ENCODE measurements around the gene KRT33B. TPM values are rescaled to one million over a fixed set of nuclear protein-coding genes. Genes with fewer than 3 reads are reported as not detected.

The KRT33B gene
- total and polyA plus RNA-seq, 3 donors from 2014 or later: 0.25 TPM; not detected in 2

DNA sequence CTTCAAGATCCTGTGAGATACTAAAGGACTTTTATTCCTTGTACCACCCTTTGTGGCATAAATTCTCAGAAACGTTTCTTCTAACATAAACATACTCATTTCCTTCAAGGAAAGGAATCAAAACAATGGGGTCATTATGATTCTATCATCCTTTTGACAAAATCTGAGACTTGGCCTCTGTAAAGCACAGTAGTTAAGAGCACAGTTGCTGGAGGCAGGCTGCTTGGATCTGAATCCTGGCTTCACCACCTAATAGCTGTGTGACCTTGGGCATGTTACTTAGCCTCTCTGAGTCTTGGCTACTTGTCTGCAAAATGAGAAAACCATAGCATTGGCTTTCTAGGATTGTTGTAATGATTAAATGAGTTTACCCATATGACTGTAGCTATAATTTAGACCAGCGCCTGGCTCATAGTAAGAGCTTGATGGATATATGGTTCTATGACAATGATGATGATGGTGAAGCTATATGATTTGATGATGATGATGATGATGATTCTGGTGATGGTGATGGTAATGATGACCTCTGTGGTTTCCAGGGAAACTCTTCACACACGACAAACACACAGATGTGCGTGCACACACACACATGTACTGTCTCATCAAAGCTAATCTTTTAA, 33.9 kb upstream of the KRT33B start:
- no peaks in the 10 kb centered on the region for H3K4me1 ChIP-seq
- TF ChIP-seq, protein P1, sequence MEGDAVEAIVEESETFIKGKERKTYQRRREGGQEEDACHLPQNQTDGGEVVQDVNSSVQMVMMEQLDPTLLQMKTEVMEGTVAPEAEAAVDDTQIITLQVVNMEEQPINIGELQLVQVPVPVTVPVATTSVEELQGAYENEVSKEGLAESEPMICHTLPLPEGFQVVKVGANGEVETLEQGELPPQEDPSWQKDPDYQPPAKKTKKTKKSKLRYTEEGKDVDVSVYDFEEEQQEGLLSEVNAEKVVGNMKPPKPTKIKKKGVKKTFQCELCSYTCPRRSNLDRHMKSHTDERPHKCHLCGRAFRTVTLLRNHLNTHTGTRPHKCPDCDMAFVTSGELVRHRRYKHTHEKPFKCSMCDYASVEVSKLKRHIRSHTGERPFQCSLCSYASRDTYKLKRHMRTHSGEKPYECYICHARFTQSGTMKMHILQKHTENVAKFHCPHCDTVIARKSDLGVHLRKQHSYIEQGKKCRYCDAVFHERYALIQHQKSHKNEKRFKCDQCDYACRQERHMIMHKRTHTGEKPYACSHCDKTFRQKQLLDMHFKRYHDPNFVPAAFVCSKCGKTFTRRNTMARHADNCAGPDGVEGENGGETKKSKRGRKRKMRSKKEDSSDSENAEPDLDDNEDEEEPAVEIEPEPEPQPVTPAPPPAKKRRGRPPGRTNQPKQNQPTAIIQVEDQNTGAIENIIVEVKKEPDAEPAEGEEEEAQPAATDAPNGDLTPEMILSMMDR (IDR thresholded peaks at IDR 0.05): no peak
- intact Hi-C loops (cut with DNase I; ENCODE audit: low total_unique reads): no loop called here
- H3K27me3 ChIP-seq: no peaks in the 10 kb centered on the region
- H3K4me3 ChIP-seq: no peak overlapping the region
- 82 to 89% methylated on average over 4 of the region's 4 CpGs for WGBS, 2 donors
- no peaks in the 10 kb centered on the region for H3K36me3 ChIP-seq (ENCODE audit: low read depth, missing control alignments)
- no peak for DNase-seq
- no peak overlapping the region for H3K27ac ChIP-seq
- no peaks in the 10 kb centered on the region for H3K9me3 ChIP-seq

- WGBS, 2 donors: 65 to 70% methylated on average over 5 of the region's 5 CpGs
- H3K27ac ChIP-seq: no peak overlapping the region
- TF ChIP-seq, protein P1 (IDR thresholded peaks at IDR 0.05): no peak
- no peak for TF ChIP-seq POLR2A (IDR thresholded peaks at IDR 0.05)
- no peaks in the 10 kb centered on the region for H3K36me3 ChIP-seq (ENCODE audit: low read depth, missing control alignments)
- no peak overlapping the region for H3K4me3 ChIP-seq
- no peaks in the 10 kb centered on the region for H3K9me3 ChIP-seq
- intact Hi-C loops (cut with DNase I; ENCODE audit: low total_unique reads): no loop called here
- no peaks in the 10 kb centered on the region for H3K27me3 ChIP-seq
- no peak for DNase-seq
- H3K4me1 ChIP-seq: no peaks in the 10 kb centered on the region
Measured at GRCh38 chr17:41402161-41402560, 32.5 kb upstream of the KRT33B start.

DNA sequence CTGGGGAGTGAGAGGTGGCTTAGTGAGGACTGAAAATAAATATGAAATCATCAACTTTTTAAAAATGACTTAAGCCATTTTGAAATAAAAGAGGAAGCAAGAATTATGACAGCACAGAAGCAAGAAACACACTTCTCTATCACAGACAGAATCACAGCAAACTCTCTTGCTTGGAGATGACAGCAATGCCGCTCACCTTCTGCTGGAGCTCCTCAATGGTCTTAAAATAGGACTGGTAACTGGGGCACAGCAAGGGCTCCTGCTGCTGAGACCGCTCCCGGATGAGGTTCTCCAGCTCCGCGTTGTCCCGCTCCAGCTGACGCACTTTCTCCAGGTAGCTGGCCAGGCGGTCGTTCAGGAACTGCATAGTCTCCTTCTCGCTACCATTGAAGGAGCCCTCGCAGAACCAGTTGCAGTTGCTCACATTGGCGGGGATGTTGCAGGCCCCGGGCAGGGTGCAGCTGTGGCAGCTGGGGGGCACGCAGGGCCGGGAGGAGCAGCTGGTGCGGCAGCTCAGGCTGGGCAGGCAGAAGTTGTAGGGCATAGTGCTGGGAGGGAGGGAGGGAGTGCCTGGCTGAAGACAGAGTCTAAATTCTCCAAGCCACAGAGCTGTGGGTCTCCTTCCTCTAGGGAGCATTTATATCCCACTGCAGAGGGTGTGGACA, 27.5 kb upstream of the KRT33B start, which contains the start of gene KRT31:
KRT31 (minus strand) TSS at position 613 of the 665 bp plus-strand sequence; CDS start at position 544, 69 bp downstream.
- Histone ChIP-seq H3K4me1 (peaks cover 9% of the 10 kb centered on the region), H3K36me3 (ENCODE audit: low read depth, missing control alignments) (no peaks in the 10 kb centered on the region), H3K27me3 (no peaks in the 10 kb centered on the region), H3K4me3 (no peak within 1 kb of the TSS), H3K9me3 (no peaks in the 10 kb centered on the region), H3K27ac (no peak within 1 kb of the TSS)
- TF ChIP-seq, protein P1 (IDR thresholded peaks at IDR 0.05): no peak
- TF ChIP-seq POLR2A (IDR thresholded peaks at IDR 0.05): no peak
- intact Hi-C loops (cut with DNase I; ENCODE audit: low total_unique reads): no loop called here
- WGBS, 2 donors: 79 to 91% methylated on average over 7 to 16 of the region's 16 CpGs
- no peak for DNase-seq

- Histone ChIP-seq H3K27me3 (no peaks in the 10 kb centered on the region), H3K27ac (no peak overlapping the region), H3K4me3 (no peak overlapping the region), H3K9me3 (no peaks in the 10 kb centered on the region), H3K36me3 (ENCODE audit: low read depth, missing control alignments) (no peaks in the 10 kb centered on the region), H3K4me1 (peaks cover 9% of the 10 kb centered on the region)
- 78 to 97% methylated on average over 7 of the region's 7 CpGs for WGBS, 2 donors
- TF ChIP-seq, protein P1 (IDR thresholded peaks at IDR 0.05): no peak
- no peak for TF ChIP-seq POLR2A (IDR thresholded peaks at IDR 0.05)
- no peak for DNase-seq
- intact Hi-C loops (cut with DNase I; ENCODE audit: low total_unique reads): no loop called here
Measured at GRCh38 chr17:41396340-41396739, 26.7 kb upstream of the KRT33B start.

All from testis (tissue), 3 donors.